SK-N-SH (cell line): ENCODE results near the gene ABCG1.

ENCODE experiments used
- MEF2A ChIP-seq: IDR thresholded peaks from 2 replicates; pipeline ENCODE4 v1.4.0; 2012; ENCODE audit warnings: low read depth, borderline replicate concordance
- NRF1 ChIP-seq: IDR thresholded peaks from 2 replicates; pipeline ENCODE4 v1.6.1; 2012; ENCODE audit warnings: low read depth, mild to moderate bottlenecking, low read length
- POLR2AphosphoS5 ChIP-seq: IDR thresholded peaks from 2 replicates; pipeline ENCODE4 v1.6.1; 2012; ENCODE audit warnings: low read depth, low read length
- RAD21 ChIP-seq: IDR thresholded peaks from 2 replicates; pipeline ENCODE4 v1.6.1; 2012; ENCODE audit warnings: mild to moderate bottlenecking, low read length
- TEAD4 ChIP-seq: IDR thresholded peaks from 2 replicates; pipeline ENCODE4 v1.4.0; 2012; ENCODE audit warnings: mild to moderate bottlenecking, borderline replicate concordance; ENCODE audit not compliant: insufficient read depth
- TF ChIP-seq, protein P1 (sequence below): fragments of 200-600 bp; sonication (generic); IDR thresholded peaks from 2 replicates; pipeline ENCODE4 v1.6.1; 2017; ENCODE audit warnings: antibody characterized with exemption, mild to moderate bottlenecking, moderate library complexity
- TF ChIP-seq, protein P2 (sequence below): IDR thresholded peaks from 2 replicates; pipeline ENCODE4 v1.4.0; 2012; ENCODE audit warnings: low read depth

DNA sequence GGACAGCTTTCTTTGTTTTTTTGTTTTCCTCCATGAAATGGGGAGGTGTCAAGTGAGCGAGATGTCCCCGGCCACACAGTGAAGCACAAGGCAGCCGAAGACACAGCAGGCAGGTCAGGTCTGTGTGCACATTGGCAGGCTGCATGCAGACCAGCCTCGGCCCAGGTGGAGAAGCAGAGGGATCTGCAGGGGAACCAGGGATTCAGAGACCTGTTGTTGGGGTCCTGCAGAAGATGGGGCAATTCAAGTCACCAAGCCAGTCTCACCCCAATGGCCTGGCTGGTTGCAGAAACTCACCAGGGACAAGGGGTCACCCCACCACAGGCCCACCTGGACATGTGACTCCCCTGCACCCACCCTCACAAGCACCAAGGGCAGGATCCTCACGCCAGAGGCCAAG lies 4.0 kb upstream of the ABCG1 start:
- TF ChIP-seq POLR2AphosphoS5, result no peak
- no peak for TF ChIP-seq NRF1
- TF ChIP-seq, protein P1, sequence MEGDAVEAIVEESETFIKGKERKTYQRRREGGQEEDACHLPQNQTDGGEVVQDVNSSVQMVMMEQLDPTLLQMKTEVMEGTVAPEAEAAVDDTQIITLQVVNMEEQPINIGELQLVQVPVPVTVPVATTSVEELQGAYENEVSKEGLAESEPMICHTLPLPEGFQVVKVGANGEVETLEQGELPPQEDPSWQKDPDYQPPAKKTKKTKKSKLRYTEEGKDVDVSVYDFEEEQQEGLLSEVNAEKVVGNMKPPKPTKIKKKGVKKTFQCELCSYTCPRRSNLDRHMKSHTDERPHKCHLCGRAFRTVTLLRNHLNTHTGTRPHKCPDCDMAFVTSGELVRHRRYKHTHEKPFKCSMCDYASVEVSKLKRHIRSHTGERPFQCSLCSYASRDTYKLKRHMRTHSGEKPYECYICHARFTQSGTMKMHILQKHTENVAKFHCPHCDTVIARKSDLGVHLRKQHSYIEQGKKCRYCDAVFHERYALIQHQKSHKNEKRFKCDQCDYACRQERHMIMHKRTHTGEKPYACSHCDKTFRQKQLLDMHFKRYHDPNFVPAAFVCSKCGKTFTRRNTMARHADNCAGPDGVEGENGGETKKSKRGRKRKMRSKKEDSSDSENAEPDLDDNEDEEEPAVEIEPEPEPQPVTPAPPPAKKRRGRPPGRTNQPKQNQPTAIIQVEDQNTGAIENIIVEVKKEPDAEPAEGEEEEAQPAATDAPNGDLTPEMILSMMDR, result no peak
- TF ChIP-seq TEAD4, result no peak
- TF ChIP-seq MEF2A, result no peak
- TF ChIP-seq RAD21, result no peak
- TF ChIP-seq, protein P2, sequence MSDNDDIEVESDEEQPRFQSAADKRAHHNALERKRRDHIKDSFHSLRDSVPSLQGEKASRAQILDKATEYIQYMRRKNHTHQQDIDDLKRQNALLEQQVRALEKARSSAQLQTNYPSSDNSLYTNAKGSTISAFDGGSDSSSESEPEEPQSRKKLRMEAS, result no peak
